Measurements from ENCODE around the gene ENTREP1.

Gene ENTREP1

DNA sequence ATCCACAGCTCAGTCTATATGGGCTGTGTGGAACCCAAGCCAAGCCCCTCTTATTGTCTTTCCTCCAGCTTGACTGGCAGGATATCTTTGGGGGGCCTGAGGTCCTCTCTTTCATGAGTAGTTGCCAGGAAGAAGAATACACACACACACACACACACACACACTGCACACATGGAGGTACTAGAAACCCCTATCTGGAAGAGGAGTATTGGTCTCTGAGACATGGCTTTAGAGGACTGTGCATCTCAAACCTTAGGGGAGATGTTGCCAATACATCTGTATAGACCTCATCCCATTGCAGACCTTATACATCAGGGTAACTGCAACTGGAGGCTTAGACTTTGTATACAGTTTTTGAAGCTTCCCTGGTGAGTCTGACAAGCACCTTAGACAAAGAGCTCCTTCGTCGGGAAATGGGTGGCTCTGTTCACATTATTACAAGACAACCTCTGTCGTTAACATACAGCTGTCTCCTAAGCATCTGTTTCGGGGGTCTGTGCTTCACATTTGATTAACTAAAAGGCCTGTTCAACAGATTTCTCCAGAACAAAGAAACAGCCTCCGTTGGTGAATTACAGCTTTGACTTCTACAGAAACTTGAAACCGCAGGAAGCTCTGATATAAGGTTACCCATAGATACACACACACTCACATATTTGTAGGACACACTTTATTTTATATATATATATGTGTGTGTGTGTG, 5.5 kb upstream of the ENTREP1 start:
- no peak for DNase-seq

DNA sequence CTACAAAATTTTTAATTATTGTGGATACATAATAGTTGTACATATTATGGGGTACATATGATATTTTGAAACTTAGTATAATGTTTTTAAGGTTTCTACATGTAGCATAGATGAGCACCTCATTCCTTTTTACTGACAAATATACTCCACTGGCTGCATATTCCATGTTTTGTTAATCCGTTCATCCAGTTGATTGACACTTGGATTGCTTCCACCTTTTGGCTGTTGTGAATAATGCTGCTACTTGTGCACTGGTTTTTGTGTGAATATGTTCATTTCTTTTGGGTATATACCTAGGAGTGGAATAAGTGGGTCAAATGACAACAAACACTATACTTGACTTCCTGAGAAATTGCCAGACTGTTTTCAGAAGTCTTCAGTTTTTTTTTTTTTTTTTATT, 2.8 kb upstream of the ENTREP1 start:
- DNase-seq, result no peak

DNA sequence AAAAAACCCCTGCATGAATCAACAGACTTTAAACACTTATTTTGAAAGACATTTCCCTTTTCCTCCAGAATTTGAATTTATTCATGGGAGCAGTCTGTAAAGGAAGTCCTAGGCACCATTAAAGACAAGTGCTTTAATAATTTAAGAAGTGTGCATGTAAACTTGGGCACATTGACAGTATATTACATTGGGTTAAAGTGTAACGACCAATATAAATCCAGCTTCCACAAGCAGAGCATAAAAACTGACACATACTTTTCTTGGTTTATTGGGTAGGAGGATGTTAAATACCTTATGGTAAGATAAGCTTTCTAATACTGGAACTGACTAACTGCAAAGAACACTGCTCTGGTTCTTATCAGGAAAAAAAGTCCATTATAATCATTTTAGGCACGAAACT, 1.2 kb upstream of the ENTREP1 start:
- no peak for DNase-seq

DNA sequence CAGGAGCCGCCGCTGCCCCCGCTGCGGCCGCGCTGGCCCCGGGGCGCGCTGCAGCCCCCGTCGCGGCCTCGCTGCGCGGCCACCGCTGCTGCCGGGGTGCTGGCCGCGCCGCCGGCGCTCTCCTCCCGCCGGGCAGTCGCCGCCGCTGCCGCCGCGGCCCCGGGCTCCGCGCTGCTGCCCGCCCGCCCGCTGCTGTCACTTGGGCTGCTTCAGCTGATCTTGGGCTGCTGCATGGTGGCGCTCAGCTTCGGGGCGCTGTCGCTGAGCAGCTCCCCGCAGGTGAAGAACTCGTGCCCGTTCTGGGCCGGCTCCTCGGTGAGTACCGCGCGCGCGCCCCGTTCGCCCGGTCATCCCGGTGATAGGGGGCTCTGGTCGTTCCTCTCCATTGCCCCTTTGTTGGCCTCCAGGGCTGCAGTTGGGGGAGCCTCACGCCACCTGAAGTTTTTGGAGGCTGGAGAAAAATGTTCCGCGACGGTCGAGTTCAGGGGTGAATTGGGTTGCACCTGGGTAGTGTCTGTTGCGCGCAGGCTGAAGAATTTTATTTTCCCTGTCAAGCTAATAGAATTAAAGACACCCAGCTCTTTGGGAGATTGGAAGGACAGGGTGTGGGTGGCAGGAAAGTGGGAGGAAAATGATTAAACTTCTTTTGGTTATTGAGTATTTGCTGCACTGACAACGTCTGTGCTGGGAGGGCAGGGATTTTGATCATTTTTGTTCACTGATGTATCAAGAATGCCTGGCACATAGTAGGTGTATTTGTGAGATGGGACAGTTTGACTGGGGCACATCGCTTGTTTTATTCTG, 596 bp downstream of the ENTREP1 start:
- DNase-seq, result no peak

DNA sequence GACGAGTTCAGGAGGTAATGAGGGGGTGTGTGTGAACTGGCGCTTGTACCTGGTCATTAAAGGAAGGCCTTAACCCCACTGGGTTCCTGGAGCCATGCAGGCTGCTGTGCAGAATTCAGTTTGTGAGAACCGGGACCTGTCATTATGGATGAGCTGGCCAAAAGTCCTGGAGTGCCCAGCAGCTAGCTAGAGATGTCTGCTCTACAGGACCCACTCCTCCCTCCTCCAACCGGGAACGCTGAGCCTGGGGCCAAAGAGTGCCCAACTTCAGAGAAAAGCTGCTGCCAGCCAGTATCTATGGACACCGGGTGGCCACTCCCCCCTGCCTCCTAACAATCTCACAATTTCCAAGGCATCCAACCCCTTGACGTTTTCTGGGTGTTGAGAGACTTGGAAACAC, 1.2 kb downstream of the ENTREP1 start:
- no peak for DNase-seq

DNA sequence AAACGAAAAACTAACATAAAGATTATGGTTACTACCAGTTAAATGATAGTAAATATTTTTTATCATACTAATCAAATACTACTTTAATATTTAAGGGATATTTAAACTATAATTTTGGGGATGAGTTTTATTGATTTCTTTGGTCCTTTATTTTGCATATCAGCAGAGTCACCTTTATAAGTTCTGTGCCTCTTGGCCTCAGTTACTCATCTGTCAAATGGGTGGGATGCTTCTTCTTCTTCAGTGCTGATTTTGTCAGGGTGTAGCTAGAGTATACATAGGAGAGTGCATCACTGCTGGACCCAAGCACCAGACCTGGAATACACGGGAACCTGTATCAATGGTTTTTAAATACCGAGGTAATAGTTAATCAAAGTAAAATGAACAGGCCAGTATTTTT, 5.6 kb downstream of the ENTREP1 start:
- no peak for DNase-seq

DNA sequence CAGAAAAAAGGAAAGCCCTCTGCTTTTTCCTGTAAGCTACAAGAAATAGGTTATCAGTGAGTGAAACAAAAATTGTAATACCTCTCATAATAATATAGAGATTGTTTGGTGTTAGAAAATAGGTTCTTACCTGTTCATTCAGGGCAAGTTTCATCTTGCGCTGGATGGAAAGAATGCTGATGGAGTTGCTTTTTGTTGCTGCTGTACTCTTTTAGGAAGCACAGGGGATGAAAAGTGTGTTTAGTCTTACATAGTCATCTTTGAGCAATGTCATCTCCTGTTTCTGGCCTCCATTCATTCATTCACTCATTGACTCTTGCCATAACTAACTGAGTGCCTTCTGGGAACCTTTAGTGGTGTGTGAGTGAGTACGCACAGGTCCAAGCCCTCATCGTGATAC, 6.4 kb downstream of the ENTREP1 start:
- no peak for DNase-seq

DNA sequence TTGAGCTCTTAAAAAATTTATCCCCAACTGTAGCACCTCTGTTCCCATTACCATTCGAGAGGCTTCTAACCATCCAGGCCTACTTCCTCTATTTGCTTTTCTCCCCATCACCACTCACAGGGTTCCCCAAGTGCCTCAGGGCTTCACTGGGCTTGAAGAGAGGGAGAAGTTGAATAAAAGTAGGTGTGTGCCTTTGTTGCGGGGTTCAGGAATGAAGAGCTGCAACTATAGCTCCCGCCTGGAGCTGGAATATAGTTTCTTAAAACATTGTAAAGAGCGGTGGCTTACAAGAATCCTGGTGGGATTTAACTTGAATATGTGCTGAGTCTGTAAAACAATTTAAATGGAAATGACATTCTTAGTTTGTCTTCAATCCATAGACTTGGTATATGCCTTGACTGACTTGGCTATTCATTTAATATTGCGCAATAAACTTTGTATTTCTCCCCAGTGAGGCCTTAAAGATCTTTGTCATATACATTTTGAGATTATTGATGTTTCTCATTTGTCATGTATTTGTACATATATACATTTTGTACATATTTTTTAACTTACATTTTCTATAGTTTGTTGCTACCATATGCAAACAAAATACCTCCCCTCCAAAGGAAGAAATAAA, 7.2 kb downstream of the ENTREP1 start:
- DNase-seq, result no peak

DNA sequence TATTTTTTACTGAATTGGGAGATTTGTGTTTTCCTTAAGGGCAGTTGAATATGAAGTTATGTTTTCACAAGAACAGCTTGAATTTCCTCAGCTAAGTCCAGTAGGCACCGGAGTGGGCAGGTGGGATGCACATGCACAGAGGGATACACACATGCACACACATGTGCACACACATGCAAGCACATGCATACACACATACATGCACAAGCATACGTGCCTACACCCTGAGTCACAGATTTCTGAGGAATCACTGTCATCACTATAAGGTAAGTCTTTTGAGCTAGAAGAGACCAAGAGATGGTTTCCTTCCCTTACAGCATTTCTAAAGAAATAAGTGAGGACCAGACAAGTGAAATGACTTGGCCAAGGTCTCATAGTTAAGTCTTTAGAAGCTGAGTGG, 8.7 kb downstream of the ENTREP1 start:
- no peak for DNase-seq

DNA sequence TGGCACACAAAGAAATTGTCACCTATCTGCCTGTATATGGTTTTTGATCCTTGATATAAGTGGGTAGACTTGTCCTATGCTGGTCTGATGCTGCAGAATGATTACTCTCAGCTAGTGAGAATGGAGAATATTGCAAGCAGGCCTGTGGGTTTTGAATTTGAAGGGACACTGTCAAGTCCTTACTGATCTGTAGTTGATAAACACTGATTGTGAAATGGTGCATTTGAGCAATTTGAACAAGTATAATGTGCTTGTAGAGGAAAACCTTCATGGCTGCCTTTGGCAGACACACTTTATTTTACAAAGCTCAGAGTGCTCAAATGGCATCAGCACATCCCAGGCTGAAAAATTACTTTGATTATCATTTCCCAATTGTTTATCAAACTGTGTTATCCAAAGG, 9.3 kb downstream of the ENTREP1 start:
- no peak for DNase-seq

DNA sequence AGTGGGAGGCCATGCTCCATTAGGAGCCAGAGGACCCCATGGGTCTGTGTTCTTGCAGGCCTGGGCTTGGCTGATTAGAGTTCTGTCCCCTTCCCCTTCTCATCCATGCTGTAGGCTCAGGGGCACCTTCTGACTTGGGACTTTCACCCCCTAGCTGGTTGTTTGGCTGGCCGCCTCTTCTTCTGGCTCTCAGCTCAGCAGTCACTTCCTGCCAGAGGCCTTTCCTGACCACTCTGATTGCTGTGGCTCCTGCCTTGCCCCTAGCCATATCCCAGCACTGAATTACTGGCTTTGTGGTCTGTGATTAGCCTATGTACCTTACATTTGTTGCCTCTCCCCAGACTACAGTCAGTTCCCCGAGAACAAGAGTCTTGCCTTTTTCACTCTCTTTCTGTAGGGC, 14.6 kb downstream of the ENTREP1 start:
- no peak for DNase-seq

DNA sequence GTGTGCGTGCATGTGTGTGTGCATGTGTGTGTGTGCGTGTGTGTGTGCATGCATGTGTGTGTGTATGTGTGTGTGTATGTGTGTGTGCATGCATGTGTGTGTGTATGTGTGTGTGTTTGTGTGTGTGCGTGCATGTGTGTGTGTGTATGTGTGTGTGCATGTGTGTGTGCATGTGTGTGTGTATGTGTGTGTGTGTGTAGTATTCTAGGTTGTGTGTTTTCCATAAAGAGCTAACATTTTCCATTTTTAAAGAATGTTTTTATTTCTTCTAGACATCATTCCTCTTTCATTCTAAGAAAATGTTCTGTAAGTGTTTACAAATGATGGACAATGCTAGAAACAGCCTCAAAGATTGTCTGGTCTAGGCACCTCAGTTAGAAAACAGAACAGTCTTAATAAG, 15.6 kb downstream of the ENTREP1 start:
- no peak for DNase-seq

DNA sequence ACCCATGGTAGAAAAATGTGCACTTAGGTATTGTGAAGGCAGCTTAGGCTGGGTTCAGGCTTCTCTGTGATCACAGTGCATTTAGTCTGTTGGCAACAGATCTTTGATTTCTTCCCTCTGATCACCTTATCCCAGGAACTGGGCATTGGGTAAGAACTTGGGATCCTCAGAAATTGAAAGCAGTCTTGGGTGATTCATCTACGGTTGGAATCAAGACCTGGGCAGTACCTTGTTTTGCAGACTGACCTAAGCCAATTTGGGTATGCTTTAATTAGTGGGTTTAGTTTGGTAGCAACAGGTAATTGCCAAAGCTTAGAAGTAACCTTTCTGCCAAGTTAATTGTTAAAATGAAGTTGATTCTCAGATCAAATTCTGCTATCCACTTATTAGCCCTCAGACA, 17.8 kb downstream of the ENTREP1 start:
- DNase-seq, result no peak

DNA sequence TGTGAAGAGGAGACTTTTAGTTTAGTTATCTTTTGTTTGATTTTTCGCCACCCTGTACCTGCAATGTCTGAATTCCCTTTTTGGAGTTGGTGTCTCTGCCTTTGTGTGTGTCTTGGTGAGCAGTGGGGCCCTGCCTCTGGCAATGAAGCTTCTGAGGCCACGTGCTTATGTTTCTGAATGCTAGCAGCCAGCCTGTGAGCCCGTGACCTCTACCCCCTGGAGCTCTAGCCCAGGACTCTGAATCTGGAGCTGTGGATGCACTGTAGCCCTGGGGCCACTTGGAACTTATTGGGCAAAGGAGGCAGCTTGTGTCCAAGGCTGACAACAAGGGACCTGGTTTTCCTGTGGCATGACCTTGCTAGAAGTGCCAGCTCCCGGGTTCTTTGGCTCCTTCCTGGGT, 19.4 kb downstream of the ENTREP1 start:
- no peak for DNase-seq

DNA sequence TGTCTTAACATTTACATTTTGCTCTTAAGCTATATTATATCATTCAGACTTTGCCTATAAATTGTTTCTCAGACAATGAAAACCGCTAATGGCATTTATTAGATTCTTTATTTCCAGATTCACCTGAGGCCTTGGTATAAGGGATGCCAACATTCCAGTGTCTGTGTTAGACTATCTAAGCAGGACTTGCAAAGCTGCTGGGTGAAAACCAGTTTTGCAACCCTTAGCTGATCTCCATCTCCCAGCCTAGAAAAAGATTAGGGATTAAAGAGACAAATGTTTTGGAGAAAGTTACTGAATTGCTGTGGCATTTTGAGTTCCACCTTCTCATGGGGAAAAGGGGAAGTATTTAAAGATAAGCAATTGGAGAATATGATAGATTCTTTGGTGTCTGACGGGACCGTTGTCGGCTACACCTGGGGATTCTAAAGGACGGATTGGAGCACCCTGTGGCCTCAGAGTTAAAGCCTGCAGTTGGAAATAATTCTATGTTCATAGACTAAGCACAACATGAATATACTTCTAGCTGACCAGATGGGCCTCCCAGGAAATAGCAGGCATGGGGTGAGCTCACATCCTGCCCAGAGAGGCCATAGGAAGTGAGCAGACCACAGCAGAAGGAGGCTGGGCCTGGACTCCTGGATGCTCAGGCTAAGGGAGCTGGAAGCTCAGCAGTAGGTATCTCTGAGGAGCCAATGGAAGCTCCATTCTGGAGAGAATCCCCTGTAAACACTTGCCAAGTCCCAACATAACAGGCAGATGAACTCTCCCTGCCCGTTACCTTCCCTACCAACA, 21.8 kb downstream of the ENTREP1 start:
- no peak for DNase-seq

DNA sequence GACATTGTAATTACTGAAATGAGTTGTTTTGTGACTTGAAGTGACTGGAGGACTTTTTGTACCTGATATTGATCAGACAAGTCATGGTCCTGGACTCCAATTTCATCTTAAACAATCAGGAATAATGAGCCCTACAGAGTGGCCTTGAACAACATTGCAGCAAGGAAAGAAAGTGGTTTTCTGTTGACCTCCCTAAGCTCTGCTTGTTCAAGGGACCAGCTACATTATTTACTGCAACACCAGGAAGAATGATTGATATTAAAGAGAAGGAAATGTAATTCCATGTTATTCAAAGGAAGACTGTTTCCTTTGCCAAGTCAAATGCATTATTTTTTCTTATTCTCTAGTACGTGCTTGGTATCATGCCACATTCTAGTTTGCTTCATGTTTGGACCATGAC, 22.6 kb downstream of the ENTREP1 start:
- no peak for DNase-seq

DNA sequence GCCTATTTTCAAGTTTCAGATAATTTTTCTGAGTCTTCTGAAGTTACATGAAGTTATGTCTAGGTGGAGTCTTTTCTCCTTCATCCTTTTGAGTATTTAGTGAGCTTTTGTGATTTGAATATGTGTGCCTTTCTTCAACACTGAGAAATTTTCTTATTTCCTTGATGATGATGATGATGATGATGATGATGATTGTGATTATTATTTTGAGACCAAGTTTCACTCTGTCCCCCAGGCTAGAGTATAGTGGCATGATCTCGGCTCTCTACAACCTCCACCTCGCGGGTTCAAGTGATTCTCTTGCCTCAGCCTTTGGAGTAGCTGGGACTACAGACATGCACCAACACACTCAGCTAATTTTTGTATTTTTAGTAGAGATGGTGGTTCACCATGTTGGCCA, 26.2 kb downstream of the ENTREP1 start:
- DNase-seq, result no peak

DNA sequence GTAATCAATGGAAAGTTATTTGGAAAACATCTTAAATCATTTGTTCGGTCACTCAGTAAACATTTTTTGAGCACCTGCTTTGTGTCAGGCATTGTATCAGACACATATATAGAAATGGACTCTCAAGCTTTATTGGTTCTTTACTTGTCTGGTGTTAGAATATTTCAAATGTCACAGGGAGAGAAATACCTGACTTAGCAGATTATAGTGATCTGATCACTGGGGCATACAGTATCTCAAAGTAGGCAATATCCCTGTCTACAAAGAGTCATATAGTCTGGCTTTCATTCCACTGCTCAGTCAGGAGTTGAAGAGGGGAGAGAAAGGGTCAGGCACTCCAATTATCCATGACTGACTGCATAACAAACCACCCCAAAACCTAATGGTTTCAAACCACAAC, 30.2 kb downstream of the ENTREP1 start:
- DNase-seq, result no peak

DNA sequence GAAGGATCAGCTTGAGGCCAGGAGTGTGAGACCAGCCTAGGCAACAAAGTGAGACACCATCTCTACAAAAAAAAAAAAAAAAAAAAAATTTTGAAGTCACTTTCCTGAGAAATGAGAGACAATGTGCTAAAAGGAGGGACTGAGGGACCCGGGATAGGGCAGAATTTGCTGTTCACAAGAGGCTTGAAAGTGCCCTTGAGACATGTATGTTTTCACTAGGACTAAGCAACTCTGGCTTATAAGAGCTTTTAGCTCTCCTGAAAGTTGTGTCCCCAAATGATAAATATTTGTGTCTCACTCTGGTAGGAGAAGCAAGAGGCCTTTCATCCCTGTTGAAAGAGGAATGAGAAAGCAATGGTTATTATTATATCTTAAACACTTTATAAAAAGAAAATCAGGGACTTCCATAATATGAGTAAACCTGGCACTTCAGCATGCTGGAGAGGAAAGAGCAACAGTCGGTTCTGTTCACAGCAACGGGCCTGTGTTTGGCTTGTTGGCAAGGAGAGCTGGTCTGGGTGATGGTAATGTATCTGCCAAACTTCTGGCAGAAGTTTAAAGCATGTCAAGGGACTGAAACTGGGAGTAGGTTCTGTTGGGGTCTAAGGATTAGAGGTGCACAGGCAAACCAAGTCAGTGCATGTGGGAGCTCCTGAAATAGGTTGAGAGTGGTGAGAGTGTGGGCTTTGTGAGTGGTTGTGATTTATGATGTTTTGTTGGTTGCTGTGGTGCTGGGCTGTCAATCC, 32.2 kb downstream of the ENTREP1 start:
- no peak for DNase-seq

DNA sequence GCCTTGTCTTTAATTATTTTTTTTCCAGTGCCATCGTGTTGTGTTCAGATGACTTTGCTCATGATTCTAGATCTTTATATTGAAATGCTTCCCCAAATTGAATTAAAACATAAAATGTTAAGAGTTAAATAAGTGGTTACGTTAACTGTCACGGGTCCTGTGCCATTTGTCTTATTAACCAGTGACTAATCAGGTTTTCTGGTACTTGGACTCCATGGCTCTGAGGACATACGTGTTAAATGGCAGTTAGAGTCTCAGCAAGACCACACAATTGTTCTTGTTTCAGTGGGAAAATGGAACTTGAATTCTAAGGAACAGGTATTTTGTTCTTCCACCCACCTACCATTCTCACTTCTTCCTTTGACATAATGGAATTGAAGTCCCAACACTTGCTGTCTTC, 32.8 kb downstream of the ENTREP1 start:
- no peak for DNase-seq

DNA sequence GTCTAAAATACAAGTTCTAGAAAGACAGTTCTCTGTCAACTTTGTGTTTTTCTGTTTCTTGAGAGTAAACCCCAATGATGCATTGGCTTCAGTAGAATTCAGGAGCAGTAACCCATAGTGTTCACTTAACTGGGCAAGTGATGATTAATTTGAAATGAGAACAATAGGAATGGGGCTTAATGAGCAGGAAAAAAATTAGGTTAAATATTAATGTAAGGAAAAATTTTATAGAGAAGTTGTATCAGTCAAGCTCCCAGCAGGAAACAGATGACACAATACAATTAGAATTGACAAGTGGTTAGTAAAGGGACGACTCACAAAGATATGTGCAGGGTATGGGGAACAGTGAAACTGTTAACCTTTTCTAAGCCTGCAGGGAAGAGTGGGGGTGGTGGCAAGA, 38.2 kb downstream of the ENTREP1 start:
- no peak for DNase-seq

DNA sequence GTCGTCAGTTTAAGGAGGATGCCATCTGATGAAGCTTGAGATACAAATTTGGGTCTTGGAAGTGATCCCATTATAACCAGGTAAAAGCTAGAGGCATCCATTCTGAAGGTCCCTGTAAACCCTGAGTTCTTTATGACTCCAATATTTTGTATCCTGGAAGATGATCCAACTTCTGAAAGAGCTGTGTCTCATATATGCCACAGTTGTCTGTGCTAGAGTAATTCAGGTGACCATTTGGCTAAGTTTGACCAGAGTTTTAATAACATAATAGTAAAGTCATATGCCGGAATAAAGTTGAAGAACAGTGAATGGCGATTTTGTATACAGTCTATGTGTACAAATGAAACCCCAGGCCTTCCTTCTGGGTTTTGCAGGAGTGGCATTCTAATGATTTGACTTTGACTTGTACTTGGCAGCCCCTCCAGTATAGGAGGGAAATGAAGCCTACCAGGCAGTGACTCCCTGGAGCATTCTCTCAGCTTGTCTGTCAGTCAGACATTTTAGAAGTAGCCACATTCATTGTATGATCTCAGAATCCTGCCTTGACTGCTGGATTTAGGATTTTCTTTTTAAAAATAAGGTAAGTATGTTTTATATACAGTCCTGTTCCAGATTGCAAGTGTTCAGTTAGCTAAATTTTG, 39.6 kb downstream of the ENTREP1 start:
- no peak for DNase-seq

Measured in NCI-H2227 treated with DMSO at 0.1 percent for 48 hours (cell line).